Liver (tissue), 9 donors: ENCODE results near the gene PPP2R3B. TPM values are rescaled to one million over a fixed set of nuclear protein-coding genes. Genes with fewer than 3 reads are reported as not detected.

Experiments
- DNase-seq: peaks from one replicate; pipeline ENCODE4 v3.0.0-alpha.2; 2017; ENCODE audit warnings: low spot score
- H3K27ac ChIP-seq, 2 donors: one replicate each; pipeline ENCODE4 v1.7.0; 2013; ENCODE audit warnings: inconsistent platforms in 2 of 2, low read length in 2 of 2, control low read depth in 1 of 2, low read depth in 1 of 2, mild to moderate bottlenecking in 1 of 2
- H3K27me3 ChIP-seq, 4 donors: one replicate each; pipeline versions ENCODE4 v1.6.1 to v1.7.0; 2013; ENCODE audit warnings: low read length in 3 of 4, inconsistent platforms in 1 of 4, mild to moderate bottlenecking in 1 of 4, moderate library complexity in 1 of 4; ENCODE audit not compliant: control insufficient read depth in 4 of 4, insufficient read depth in 4 of 4
- H3K36me3 ChIP-seq, 4 donors: one replicate each; pipeline versions ENCODE4 v1.6.1 to v1.7.0; 2013; ENCODE audit warnings: low read length in 3 of 4, mild to moderate bottlenecking in 3 of 4, low read depth in 1 of 4, moderate library complexity in 1 of 4; ENCODE audit not compliant: control insufficient read depth in 4 of 4, insufficient read depth in 3 of 4
- H3K4me1 ChIP-seq, 4 donors: one replicate each; pipeline versions ENCODE4 v1.6.1 to v1.7.0; 2013; ENCODE audit warnings: low read length in 3 of 4, mild to moderate bottlenecking in 3 of 4, moderate library complexity in 1 of 4; ENCODE audit not compliant: control insufficient read depth in 4 of 4, insufficient read depth in 4 of 4
- H3K4me3 ChIP-seq, 3 donors: one replicate each; pipeline versions ENCODE4 v1.6.1 to v1.7.0; 2013; ENCODE audit warnings: low read length in 3 of 3, control low read depth in 1 of 3, low read depth in 1 of 3, mild to moderate bottlenecking in 1 of 3
- H3K9ac ChIP-seq, 2 donors: one replicate each; pipeline ENCODE4 v1.7.0; 2013; ENCODE audit warnings: low read length in 2 of 2, mild to moderate bottlenecking in 2 of 2, moderate library complexity in 2 of 2, control low read depth in 1 of 2, low read depth in 1 of 2
- H3K9me3 ChIP-seq, 4 donors: one replicate each; pipeline versions ENCODE4 v1.6.1 to v1.7.0; 2013; ENCODE audit warnings: low read length in 3 of 4; ENCODE audit not compliant: control insufficient read depth in 4 of 4
- EGR1 ChIP-seq, 2 donors: IDR thresholded peaks; 2 replicates each; pipeline ENCODE4 v1.6.1; 2016 to 2018; ENCODE audit warnings: antibody characterized with exemption in 2 of 2, low read depth in 2 of 2
- FOXA1 ChIP-seq: IDR thresholded peaks from 2 replicates; pipeline ENCODE4 v1.6.1; 2016; ENCODE audit warnings: antibody characterized with exemption
- FOXA2 ChIP-seq: IDR thresholded peaks from 2 replicates; pipeline ENCODE4 v1.6.1; 2016; ENCODE audit warnings: antibody characterized with exemption
- GABPA ChIP-seq, 2 donors: IDR thresholded peaks in 1 of 2; conservative IDR thresholded peaks in 1 of 2; 2 replicates each; pipeline ENCODE4 v1.6.1; 2016; ENCODE audit warnings: antibody characterized with exemption in 2 of 2, mild to moderate bottlenecking in 1 of 2, moderate library complexity in 1 of 2
- HNF4A ChIP-seq, 2 donors: conservative IDR thresholded peaks; 2 replicates each; pipeline ENCODE4 v1.6.1; 2016; ENCODE audit warnings: antibody characterized with exemption in 2 of 2, mild to moderate bottlenecking in 2 of 2
- HNF4G ChIP-seq: IDR thresholded peaks from 2 replicates; pipeline ENCODE4 v1.6.1; 2016; ENCODE audit warnings: antibody characterized with exemption
- JUND ChIP-seq, 2 donors: IDR thresholded peaks; 2 replicates each; pipeline ENCODE4 v1.6.1; 2016; ENCODE audit warnings: antibody characterized with exemption in 2 of 2
- NR2F2 ChIP-seq: IDR thresholded peaks from 2 replicates; pipeline ENCODE4 v1.6.1; 2016; ENCODE audit warnings: antibody characterized with exemption
- RAD21 ChIP-seq, 2 donors: IDR thresholded peaks; 2 replicates each; pipeline ENCODE4 v1.6.1; 2016; ENCODE audit warnings: antibody characterized with exemption in 2 of 2, mild to moderate bottlenecking in 2 of 2
- SP1 ChIP-seq: IDR thresholded peaks from 2 replicates; pipeline ENCODE4 v1.6.1; 2018; ENCODE audit warnings: antibody characterized with exemption, mild to moderate bottlenecking
- TAF1 ChIP-seq: conservative IDR thresholded peaks from 2 replicates; pipeline ENCODE4 v1.6.1; 2016; ENCODE audit warnings: antibody characterized with exemption, mild to moderate bottlenecking
- YY1 ChIP-seq: IDR thresholded peaks from 2 replicates; pipeline ENCODE4 v1.6.1; 2016; ENCODE audit warnings: antibody characterized with exemption, mild to moderate bottlenecking
- WGBS: extraction: QIAGEN DNeasy Blood & Tissue Kit; methylation state at CpG from one replicate; pipeline ENCODE4 v1.1.7; 2013; 5-methylcytosine and 5-hydroxymethylcytosine counted together
- polyA plus RNA-seq, 2 donors: library from polyadenylated mRNA; stranded (reverse) in 1 of 2; unstranded in 1 of 2; fragments of 200-250 nt in 1 of 2; fragments of >200 nt in 1 of 2; fragmentation: Nextera tagmentation in 1 of 2; extraction: Ambion mirVana in 1 of 2; gene quantifications; one replicate each; pipeline versions ENCODE4 v1.2.1 to v1.2.3, GENCODE V29; 2013 to 2015
- total RNA-seq, 2 donors: library from RNA; depleted of rRNA; stranded (reverse); fragments of >200 nt; gene quantifications; one replicate each; pipeline ENCODE4 v1.2.3, GENCODE V29; 2014
- TF ChIP-seq, protein P1 (sequence below): fragments of 150-350 bp; IDR thresholded peaks from 2 replicates; pipeline ENCODE4 v1.5.1; 2017; ENCODE audit warnings: improper control_type of control experiment, low read depth, low read length; ENCODE audit not compliant: missing input control
- TF ChIP-seq, protein P2 (sequence below): IDR thresholded peaks from 2 replicates; pipeline ENCODE4 v1.6.1; 2016; ENCODE audit warnings: antibody characterized with exemption
- TF ChIP-seq, protein P3 (sequence below): IDR thresholded peaks from 2 replicates; pipeline ENCODE4 v1.6.1; 2016; ENCODE audit warnings: antibody characterized with exemption
- TF ChIP-seq, protein P4 (sequence below): IDR thresholded peaks from 2 replicates; pipeline ENCODE4 v1.6.1; 2016; ENCODE audit warnings: antibody characterized with exemption
- TF ChIP-seq, protein P5 (sequence below): IDR thresholded peaks from 2 replicates; pipeline ENCODE4 v1.6.1; 2016; ENCODE audit warnings: antibody characterized with exemption, mild to moderate bottlenecking
- donor health status: healthy.
- donor health status: healthy.
- donor health status: healthy.
- donor health status: healthy.
- donor health status: healthy.

PPP2R3B gene
- total and polyA plus RNA-seq, 4 donors: 1.2 to 8.2 (median 4.3) TPM

DNA sequence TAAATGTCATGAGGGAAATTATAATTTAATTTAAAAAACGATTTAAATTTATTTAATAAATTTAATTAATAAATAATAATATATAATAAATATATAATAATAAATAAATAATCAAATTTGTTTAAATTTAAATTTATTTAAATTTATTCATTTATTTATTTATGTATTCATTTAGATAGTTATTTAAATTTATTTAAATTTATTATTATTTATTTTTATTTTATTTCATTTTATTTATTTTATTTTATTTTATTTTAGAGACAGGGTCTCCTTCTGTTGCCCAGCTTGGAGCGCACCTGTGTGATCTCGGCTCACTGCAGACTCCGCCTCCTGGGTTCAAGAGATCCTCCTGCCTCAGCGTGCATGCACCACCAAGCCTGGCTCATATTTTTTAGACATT is 18.4 kb upstream of the PPP2R3B start:
- Histone ChIP-seq H3K4me3 (no peak overlapping the region), H3K4me1 (no peaks in the 10 kb centered on the region), H3K27ac (no peak overlapping the region), H3K9me3 (no peaks in the 10 kb centered on the region), H3K36me3 (no peaks in the 10 kb centered on the region), H3K9ac (no peak overlapping the region), H3K27me3 (no peaks in the 10 kb centered on the region)
- TF ChIP-seq FOXA1 (no peak), JUND (IDR thresholded peaks at IDR 0.05) (no peak), HNF4G (no peak), NR2F2 (no peak), SP1 (no peak), RAD21 (IDR thresholded peaks at IDR 0.05) (no peak)
- DNase-seq: no peak
- 93% methylated on average over 5 of the region's 5 CpGs for WGBS

DNA sequence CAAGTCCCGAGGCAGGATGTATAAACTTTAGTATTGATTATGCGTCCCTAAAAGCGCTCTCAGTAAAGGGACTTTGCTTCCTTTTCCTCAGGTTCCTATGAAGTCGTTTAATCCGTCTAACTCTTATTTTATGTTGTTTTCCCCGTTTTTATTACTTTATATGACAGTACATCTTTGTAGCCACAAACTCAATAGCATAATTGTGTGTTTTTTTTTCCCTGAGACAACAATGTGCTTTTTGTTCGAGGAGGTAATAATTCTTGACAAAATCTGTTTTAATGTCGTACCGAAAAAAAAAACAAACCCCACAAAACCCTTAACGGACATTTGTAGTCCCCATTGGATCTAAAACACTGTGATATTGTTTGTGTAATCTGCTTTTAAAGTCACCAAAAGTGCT is 17.9 kb upstream of the PPP2R3B start:
- TF ChIP-seq EGR1 (IDR thresholded peaks at IDR 0.05; ENCODE audit: low read depth in 2 of 2): no peak
- TF ChIP-seq, protein P1, sequence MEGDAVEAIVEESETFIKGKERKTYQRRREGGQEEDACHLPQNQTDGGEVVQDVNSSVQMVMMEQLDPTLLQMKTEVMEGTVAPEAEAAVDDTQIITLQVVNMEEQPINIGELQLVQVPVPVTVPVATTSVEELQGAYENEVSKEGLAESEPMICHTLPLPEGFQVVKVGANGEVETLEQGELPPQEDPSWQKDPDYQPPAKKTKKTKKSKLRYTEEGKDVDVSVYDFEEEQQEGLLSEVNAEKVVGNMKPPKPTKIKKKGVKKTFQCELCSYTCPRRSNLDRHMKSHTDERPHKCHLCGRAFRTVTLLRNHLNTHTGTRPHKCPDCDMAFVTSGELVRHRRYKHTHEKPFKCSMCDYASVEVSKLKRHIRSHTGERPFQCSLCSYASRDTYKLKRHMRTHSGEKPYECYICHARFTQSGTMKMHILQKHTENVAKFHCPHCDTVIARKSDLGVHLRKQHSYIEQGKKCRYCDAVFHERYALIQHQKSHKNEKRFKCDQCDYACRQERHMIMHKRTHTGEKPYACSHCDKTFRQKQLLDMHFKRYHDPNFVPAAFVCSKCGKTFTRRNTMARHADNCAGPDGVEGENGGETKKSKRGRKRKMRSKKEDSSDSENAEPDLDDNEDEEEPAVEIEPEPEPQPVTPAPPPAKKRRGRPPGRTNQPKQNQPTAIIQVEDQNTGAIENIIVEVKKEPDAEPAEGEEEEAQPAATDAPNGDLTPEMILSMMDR: no peak
- no peak for TF ChIP-seq TAF1
- no peak for TF ChIP-seq RAD21 (IDR thresholded peaks at IDR 0.05)
- TF ChIP-seq, protein P2, sequence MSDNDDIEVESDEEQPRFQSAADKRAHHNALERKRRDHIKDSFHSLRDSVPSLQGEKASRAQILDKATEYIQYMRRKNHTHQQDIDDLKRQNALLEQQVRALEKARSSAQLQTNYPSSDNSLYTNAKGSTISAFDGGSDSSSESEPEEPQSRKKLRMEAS: no peak
- TF ChIP-seq, protein P3, sequence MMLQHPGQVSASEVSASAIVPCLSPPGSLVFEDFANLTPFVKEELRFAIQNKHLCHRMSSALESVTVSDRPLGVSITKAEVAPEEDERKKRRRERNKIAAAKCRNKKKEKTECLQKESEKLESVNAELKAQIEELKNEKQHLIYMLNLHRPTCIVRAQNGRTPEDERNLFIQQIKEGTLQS: no peak
- TF ChIP-seq SP1: no peak
- no peak for TF ChIP-seq FOXA1
- TF ChIP-seq, protein P4, sequence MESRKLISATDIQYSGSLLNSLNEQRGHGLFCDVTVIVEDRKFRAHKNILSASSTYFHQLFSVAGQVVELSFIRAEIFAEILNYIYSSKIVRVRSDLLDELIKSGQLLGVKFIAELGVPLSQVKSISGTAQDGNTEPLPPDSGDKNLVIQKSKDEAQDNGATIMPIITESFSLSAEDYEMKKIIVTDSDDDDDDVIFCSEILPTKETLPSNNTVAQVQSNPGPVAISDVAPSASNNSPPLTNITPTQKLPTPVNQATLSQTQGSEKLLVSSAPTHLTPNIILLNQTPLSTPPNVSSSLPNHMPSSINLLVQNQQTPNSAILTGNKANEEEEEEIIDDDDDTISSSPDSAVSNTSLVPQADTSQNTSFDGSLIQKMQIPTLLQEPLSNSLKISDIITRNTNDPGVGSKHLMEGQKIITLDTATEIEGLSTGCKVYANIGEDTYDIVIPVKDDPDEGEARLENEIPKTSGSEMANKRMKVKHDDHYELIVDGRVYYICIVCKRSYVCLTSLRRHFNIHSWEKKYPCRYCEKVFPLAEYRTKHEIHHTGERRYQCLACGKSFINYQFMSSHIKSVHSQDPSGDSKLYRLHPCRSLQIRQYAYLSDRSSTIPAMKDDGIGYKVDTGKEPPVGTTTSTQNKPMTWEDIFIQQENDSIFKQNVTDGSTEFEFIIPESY: no peak
- TF ChIP-seq HNF4G: no peak
- WGBS: 84% methylated on average over 10 of the region's 10 CpGs
- Histone ChIP-seq H3K9ac (no peak overlapping the region), H3K27ac (no peak overlapping the region), H3K4me3 (no peak overlapping the region), H3K27me3 (no peaks in the 10 kb centered on the region), H3K9me3 (no peaks in the 10 kb centered on the region), H3K36me3 (no peaks in the 10 kb centered on the region), H3K4me1 (no peaks in the 10 kb centered on the region)
- DNase-seq: no peak

DNA sequence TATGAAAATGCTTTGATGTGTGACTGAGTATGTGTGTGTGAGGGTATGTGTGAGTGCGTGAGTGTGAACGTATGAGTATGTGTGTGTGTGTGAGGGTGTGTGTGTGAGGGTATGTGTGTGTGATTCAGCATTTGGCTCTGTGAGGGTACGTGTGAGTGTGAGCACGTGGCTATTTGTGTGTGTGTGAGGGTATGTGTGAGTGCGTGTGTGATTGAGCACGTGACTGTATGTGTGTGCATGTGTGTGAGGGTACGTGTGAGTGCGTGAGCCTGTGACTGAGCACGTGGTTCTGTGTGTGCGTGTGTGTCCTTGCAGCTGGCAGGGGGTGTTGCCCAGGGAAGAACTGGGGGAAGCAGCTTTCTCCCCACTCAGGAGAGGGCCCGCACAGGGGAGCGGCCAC is 16.1 kb upstream of the PPP2R3B start:
- Histone ChIP-seq H3K27ac (no peak overlapping the region), H3K36me3 (no peaks in the 10 kb centered on the region), H3K4me3 (no peak overlapping the region), H3K9ac (no peak overlapping the region), H3K27me3 (no peaks in the 10 kb centered on the region), H3K9me3 (no peaks in the 10 kb centered on the region), H3K4me1 (no peaks in the 10 kb centered on the region)
- DNase-seq: no peak
- whole genome bisulfite sequencing: 93% methylated on average over 12 of the region's 12 CpGs
- TF ChIP-seq SP1 (no peak), HNF4G (no peak), HNF4A (conservative IDR thresholded peaks at IDR 0.05) (no peak), NR2F2 (no peak), YY1 (no peak), JUND (IDR thresholded peaks at IDR 0.05) (no peak), RAD21 (IDR thresholded peaks at IDR 0.05) (no peak), TAF1 (no peak), GABPA (IDR thresholded peaks at IDR 0.05 in 1 of 2, conservative IDR thresholded peaks at IDR 0.05 in 1 of 2) (no peak), FOXA1 (no peak), FOXA2 (no peak)
- TF ChIP-seq, protein P2: no peak
- TF ChIP-seq, protein P3: no peak
- TF ChIP-seq, protein P5, sequence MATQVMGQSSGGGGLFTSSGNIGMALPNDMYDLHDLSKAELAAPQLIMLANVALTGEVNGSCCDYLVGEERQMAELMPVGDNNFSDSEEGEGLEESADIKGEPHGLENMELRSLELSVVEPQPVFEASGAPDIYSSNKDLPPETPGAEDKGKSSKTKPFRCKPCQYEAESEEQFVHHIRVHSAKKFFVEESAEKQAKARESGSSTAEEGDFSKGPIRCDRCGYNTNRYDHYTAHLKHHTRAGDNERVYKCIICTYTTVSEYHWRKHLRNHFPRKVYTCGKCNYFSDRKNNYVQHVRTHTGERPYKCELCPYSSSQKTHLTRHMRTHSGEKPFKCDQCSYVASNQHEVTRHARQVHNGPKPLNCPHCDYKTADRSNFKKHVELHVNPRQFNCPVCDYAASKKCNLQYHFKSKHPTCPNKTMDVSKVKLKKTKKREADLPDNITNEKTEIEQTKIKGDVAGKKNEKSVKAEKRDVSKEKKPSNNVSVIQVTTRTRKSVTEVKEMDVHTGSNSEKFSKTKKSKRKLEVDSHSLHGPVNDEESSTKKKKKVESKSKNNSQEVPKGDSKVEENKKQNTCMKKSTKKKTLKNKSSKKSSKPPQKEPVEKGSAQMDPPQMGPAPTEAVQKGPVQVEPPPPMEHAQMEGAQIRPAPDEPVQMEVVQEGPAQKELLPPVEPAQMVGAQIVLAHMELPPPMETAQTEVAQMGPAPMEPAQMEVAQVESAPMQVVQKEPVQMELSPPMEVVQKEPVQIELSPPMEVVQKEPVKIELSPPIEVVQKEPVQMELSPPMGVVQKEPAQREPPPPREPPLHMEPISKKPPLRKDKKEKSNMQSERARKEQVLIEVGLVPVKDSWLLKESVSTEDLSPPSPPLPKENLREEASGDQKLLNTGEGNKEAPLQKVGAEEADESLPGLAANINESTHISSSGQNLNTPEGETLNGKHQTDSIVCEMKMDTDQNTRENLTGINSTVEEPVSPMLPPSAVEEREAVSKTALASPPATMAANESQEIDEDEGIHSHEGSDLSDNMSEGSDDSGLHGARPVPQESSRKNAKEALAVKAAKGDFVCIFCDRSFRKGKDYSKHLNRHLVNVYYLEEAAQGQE: no peak
